H9 (cell line): ENCODE data around the gene DPF3. TPM values are rescaled to one million over a fixed set of nuclear protein-coding genes. Genes with fewer than 3 reads are reported as not detected.

Experiments used
- DNase-seq: peaks from one replicate; pipeline ENCODE4 v3.0.0-alpha.2; 2017
- H2AFZ ChIP-seq: one replicate; pipeline ENCODE4 v1.6.1; 2013; ENCODE audit warnings: mild to moderate bottlenecking, low read length, control low read depth, moderate library complexity
- H2AK5ac ChIP-seq: 2 replicates; pipeline ENCODE4 v1.6.1; 2013; ENCODE audit warnings: low read length, control low read depth, mixed read lengths; ENCODE audit not compliant: insufficient read length
- H2BK120ac ChIP-seq: one replicate; pipeline ENCODE4 v1.6.1; 2013; ENCODE audit warnings: low read depth, mild to moderate bottlenecking, low read length, control low read depth, inconsistent platforms; ENCODE audit not compliant: poor library complexity, severe bottlenecking
- H2BK12ac ChIP-seq: 2 replicates; pipeline ENCODE4 v1.6.1; 2013; ENCODE audit warnings: low read length, control low read depth, mixed read lengths, low read depth; ENCODE audit not compliant: insufficient read length
- H2BK15ac ChIP-seq: 2 replicates; pipeline ENCODE4 v1.6.1; 2013; ENCODE audit warnings: low read depth, low read length, control low read depth
- H2BK20ac ChIP-seq: one replicate; pipeline ENCODE4 v1.6.1; 2013; ENCODE audit warnings: low read depth, mild to moderate bottlenecking, low read length, control low read depth, inconsistent platforms; ENCODE audit not compliant: poor library complexity, severe bottlenecking
- H2BK5ac ChIP-seq: 2 replicates; pipeline ENCODE4 v1.6.1; 2013; ENCODE audit warnings: low read length, control low read depth, mixed read lengths; ENCODE audit not compliant: insufficient read length
- H3K14ac ChIP-seq: 2 replicates; pipeline ENCODE4 v1.6.1; 2013; ENCODE audit warnings: low read length, control low read depth; ENCODE audit not compliant: insufficient read depth
- H3K18ac ChIP-seq: 2 replicates; pipeline ENCODE4 v1.6.1; 2013; ENCODE audit warnings: low read depth, mild to moderate bottlenecking, mixed read lengths, low read length, control low read depth; ENCODE audit not compliant: insufficient read length
- H3K23ac ChIP-seq: 2 replicates; pipeline ENCODE4 v1.6.1; 2013; ENCODE audit warnings: low read length, control low read depth, mixed read lengths, low read depth; ENCODE audit not compliant: insufficient read length
- H3K23me2 ChIP-seq: 2 replicates; pipeline ENCODE4 v1.6.1; 2013; ENCODE audit warnings: low read depth, mild to moderate bottlenecking, mixed read lengths, low read length, control low read depth; ENCODE audit not compliant: insufficient read length, poor library complexity, severe bottlenecking
- H3K27ac ChIP-seq: 2 replicates; pipeline ENCODE4 v1.5.1; 2013; ENCODE audit warnings: low read length, control low read depth, mixed read lengths, low read depth; ENCODE audit not compliant: insufficient read length
- H3K27me3 ChIP-seq: 2 replicates; pipeline ENCODE4 v1.6.1; 2013; ENCODE audit warnings: low read length, control low read depth, inconsistent platforms; ENCODE audit not compliant: insufficient read depth
- H3K4ac ChIP-seq: 2 replicates; pipeline ENCODE4 v1.6.1; 2013; ENCODE audit warnings: low read depth, mild to moderate bottlenecking, control low read depth, inconsistent platforms, low read length, moderate library complexity
- H3K4me1 ChIP-seq: 2 replicates; pipeline ENCODE4 v1.6.1; 2013; ENCODE audit warnings: low read length, control low read depth, inconsistent platforms; ENCODE audit not compliant: insufficient read depth
- H3K4me2 ChIP-seq: 2 replicates; pipeline ENCODE4 v1.6.1; 2013; ENCODE audit warnings: low read length, control low read depth, mixed read lengths; ENCODE audit not compliant: insufficient read length, insufficient read depth
- H3K56ac ChIP-seq: 2 replicates; pipeline ENCODE4 v1.6.1; 2013; ENCODE audit warnings: low read depth, mild to moderate bottlenecking, mixed read lengths, low read length, control low read depth; ENCODE audit not compliant: insufficient read length
- H3K79me1 ChIP-seq: 2 replicates; pipeline ENCODE4 v1.6.1; 2013; ENCODE audit warnings: low read depth, mild to moderate bottlenecking, moderate library complexity, low read length, control low read depth, inconsistent platforms; ENCODE audit not compliant: insufficient read depth, poor library complexity, severe bottlenecking
- H3K79me2 ChIP-seq: 2 replicates; pipeline ENCODE4 v1.6.1; 2013; ENCODE audit warnings: low read length, control low read depth, inconsistent platforms; ENCODE audit not compliant: insufficient read depth
- H3K9ac ChIP-seq: 2 replicates; pipeline ENCODE4 v1.6.1; 2013; ENCODE audit warnings: low read length, control low read depth, mixed read lengths; ENCODE audit not compliant: insufficient read length; ENCODE audit errors: extremely low read depth
- H3K9me3 ChIP-seq: one replicate; pipeline ENCODE4 v1.6.1; 2013; ENCODE audit warnings: low read depth, low read length, inconsistent platforms; ENCODE audit not compliant: control insufficient read depth
- H3T11ph ChIP-seq: one replicate; pipeline ENCODE4 v1.6.1; 2013; ENCODE audit warnings: mild to moderate bottlenecking, low read length, control low read depth, inconsistent platforms
- H4K20me1 ChIP-seq: one replicate; pipeline ENCODE4 v1.6.1; 2013; ENCODE audit not compliant: control insufficient read depth, insufficient read length, insufficient read depth
- H4K5ac ChIP-seq: 2 replicates; pipeline ENCODE4 v1.6.1; 2013; ENCODE audit warnings: low read depth, mild to moderate bottlenecking, mixed read lengths, low read length, control low read depth; ENCODE audit not compliant: insufficient read length
- H4K8ac ChIP-seq: replicated peaks from 2 replicates; pipeline ENCODE4 v1.6.1; 2013; ENCODE audit warnings: low read length, control low read depth, mixed read lengths, low read depth; ENCODE audit not compliant: insufficient read length
- H4K91ac ChIP-seq: 2 replicates; pipeline ENCODE4 v1.6.1; 2013; ENCODE audit warnings: low read depth, mild to moderate bottlenecking, moderate library complexity, mixed read lengths, low read length, control low read depth; ENCODE audit not compliant: insufficient read length
- H3K27ac Mint-ChIP-seq, 3 experiments: 2 replicates in 2 of 3; 3 replicates in 1 of 3; pipeline ENCODE4 v1.8.0; 2020 to 2021; ENCODE audit warnings: mixed read lengths in 3 of 3, mild to moderate bottlenecking in 1 of 3, moderate library complexity in 1 of 3
- H3K27me3 Mint-ChIP-seq: 2 replicates; pipeline ENCODE4 v1.8.0; 2021; ENCODE audit warnings: low read depth, mild to moderate bottlenecking, moderate library complexity, mixed read lengths
- H3K36me3 Mint-ChIP-seq, 3 experiments: 2 replicates in 2 of 3; 3 replicates in 1 of 3; pipeline ENCODE4 v1.8.0; 2020 to 2021; ENCODE audit warnings: low read depth in 3 of 3, mixed read lengths in 3 of 3; ENCODE audit not compliant: insufficient read depth in 1 of 3
- H3K4me1 Mint-ChIP-seq, 2 experiments: 2 replicates each; pipeline ENCODE4 v1.8.0; 2020; ENCODE audit warnings: mixed read lengths in 2 of 2
- H3K4me3 Mint-ChIP-seq, 2 experiments: 2 replicates in 1 of 2; 3 replicates in 1 of 2; pipeline ENCODE4 v1.8.0; 2020 to 2021; ENCODE audit warnings: mild to moderate bottlenecking in 2 of 2, mixed read lengths in 2 of 2, moderate library complexity in 1 of 2
- H3K9me3 Mint-ChIP-seq, 2 experiments: 2 replicates in 1 of 2; 3 replicates in 1 of 2; pipeline ENCODE4 v1.8.0; 2020; ENCODE audit warnings: mild to moderate bottlenecking in 2 of 2, mixed read lengths in 2 of 2, moderate library complexity in 1 of 2
- CTCF ChIP-seq: fragments of 200-600 bp; sonication (generic); conservative IDR thresholded peaks from 3 replicates; pipeline ENCODE4 v1.8.0; 2021; ENCODE audit warnings: antibody characterized with exemption, mild to moderate bottlenecking
- WGBS: extraction: QIAGEN DNeasy Blood & Tissue Kit; methylation state at CpG from one replicate; pipeline ENCODE4 v1.1.7; 2013; ENCODE audit warnings: missing lambda C conversion rate, low lambda C conversion rate, mixed read lengths; ENCODE audit not compliant: insufficient read length; ENCODE audit errors: extremely low coverage; 5-methylcytosine and 5-hydroxymethylcytosine counted together
- total RNA-seq: library from RNA; stranded (reverse); gene quantifications from 2 replicates; pipeline ENCODE4 v1.2.1, GENCODE V29; 2021

The DPF3 gene
- total RNA-seq, 1 experiment from 2014 or later, result not detected

GRCh38 chr14:72892103-72892878, 1.6 kb downstream of the DPF3 start:
- Histone ChIP-seq H2BK12ac (no peak overlapping the region), H3K79me2 (no peaks in the 10 kb centered on the region), H3T11ph (no peak overlapping the region), H3K4me1 (peaks cover 14% of the 10 kb centered on the region), H2BK120ac (no peak overlapping the region), H3K79me1 (no peaks in the 10 kb centered on the region), H2AFZ (no peak overlapping the region), H3K9me3 (no peaks in the 10 kb centered on the region), H2AK5ac (no peak overlapping the region), H2BK20ac (no peak overlapping the region), H3K27ac (no peak overlapping the region), H3K23me2 (peaks cover 25% of the 10 kb centered on the region), H4K91ac (no peak overlapping the region), H3K18ac (no peak overlapping the region), H3K56ac (no peak overlapping the region), H3K14ac (no peak overlapping the region), H3K9ac (no peak overlapping the region), H2BK15ac (no peak overlapping the region), H4K8ac (no peak overlapping the region), H3K23ac (no peak overlapping the region), H3K4ac (no peak overlapping the region), H4K20me1 (no peaks in the 10 kb centered on the region), H3K27me3 (peaks cover 38% of the 10 kb centered on the region), H3K4me2 (peak overlapping the region; percentile 90), H2BK5ac (no peak overlapping the region), H4K5ac (no peak overlapping the region)
- no peaks in the 10 kb centered on the region; a peak in 1 of 5 replicates for H3K9me3 Mint-ChIP-seq
- WGBS, result no CpG with 5 or more reads among the region's 47 CpGs
- DNase-seq, result peak; percentile 43
- H3K36me3 Mint-ChIP-seq, result peaks cover 0 to 1% (median 0%) of the 10 kb centered on the region in 3 experiments; a peak in 1 of 7 replicates
- no peak for TF ChIP-seq CTCF
- H3K27ac Mint-ChIP-seq, result no peak overlapping the region
- H3K4me1 Mint-ChIP-seq, result peaks cover 56 to 58% of the 10 kb centered on the region in 2 experiments
- peak overlapping the region; percentile 54 to 91 for H3K4me3 Mint-ChIP-seq
- peaks cover 81% of the 10 kb centered on the region for H3K27me3 Mint-ChIP-seq
